GM12801 (cell line): Measurements from ENCODE around the gene FES.

Experiments
- TF ChIP-seq, protein P1 (sequence below): IDR thresholded peaks from one replicate; pipeline ENCODE4 v1.5.1; 2011; ENCODE audit warnings: control low read depth; ENCODE audit not compliant: insufficient read length; ENCODE audit errors: extremely low read depth

FES gene

GRCh38 chr15:90883976-90884718 is at the start of gene FES:
Gene FES, plus strand, starts transcription at chr15:90884504. Its CDS starts 542 bp downstream, at chr15:90885046.
- TF ChIP-seq, protein P1, sequence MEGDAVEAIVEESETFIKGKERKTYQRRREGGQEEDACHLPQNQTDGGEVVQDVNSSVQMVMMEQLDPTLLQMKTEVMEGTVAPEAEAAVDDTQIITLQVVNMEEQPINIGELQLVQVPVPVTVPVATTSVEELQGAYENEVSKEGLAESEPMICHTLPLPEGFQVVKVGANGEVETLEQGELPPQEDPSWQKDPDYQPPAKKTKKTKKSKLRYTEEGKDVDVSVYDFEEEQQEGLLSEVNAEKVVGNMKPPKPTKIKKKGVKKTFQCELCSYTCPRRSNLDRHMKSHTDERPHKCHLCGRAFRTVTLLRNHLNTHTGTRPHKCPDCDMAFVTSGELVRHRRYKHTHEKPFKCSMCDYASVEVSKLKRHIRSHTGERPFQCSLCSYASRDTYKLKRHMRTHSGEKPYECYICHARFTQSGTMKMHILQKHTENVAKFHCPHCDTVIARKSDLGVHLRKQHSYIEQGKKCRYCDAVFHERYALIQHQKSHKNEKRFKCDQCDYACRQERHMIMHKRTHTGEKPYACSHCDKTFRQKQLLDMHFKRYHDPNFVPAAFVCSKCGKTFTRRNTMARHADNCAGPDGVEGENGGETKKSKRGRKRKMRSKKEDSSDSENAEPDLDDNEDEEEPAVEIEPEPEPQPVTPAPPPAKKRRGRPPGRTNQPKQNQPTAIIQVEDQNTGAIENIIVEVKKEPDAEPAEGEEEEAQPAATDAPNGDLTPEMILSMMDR = no peak

GRCh38 chr15:90834626-90835025 is 49.7 kb upstream of the FES start:
- TF ChIP-seq, protein P1 = no peak

- TF ChIP-seq, protein P1 = no peak
Measured at GRCh38 chr15:90836296-90836871, 47.9 kb upstream of the FES start.

GRCh38 chr15:90837094-90837493 is 47.2 kb upstream of the FES start:
- TF ChIP-seq, protein P1 = no peak

DNA sequence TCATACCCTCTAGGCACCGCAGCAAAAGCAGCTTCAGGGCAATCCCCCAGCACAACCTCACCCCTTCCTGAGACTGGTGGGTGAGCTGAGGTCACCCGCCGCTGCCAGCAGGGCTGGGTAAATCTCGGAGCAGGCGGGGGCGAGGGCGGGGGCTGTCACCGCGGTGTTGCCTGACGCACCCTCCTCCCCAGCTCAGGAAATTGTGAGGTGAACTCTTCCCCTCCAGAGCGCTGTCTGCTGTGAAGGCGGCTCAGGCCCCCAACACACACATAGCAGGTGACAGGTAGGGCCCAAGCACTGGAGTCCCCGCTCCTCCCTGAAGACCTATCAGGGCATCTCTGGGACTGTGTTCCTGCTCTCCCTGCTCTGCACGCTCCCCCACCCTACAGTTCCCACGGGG is 46.2 kb upstream of the FES start:
- TF ChIP-seq, protein P1 = no peak

- TF ChIP-seq, protein P1 = no peak
Measured at GRCh38 chr15:90838544-90838943, 45.8 kb upstream of the FES start.

GRCh38 chr15:90839187-90840071 is 44.9 kb upstream of the FES start:
- TF ChIP-seq, protein P1 = no peak
